GM10266 (cell line): ENCODE data around the gene MED23.
"Not testable (repeated sequence)": the region's sequence is repeated elsewhere in the genome, so short reads cannot be mapped to it uniquely, and the experiment has no call there.

Source experiments
- DNase-seq: peaks from one replicate; pipeline ENCODE4 v3.0.0; 2012; ENCODE audit errors: extremely low spot score
- TF ChIP-seq, protein P1 (sequence below): IDR thresholded peaks from 2 replicates; pipeline ENCODE4 v1.5.1; 2012; ENCODE audit warnings: mild to moderate bottlenecking, low read depth; ENCODE audit not compliant: control insufficient read depth, insufficient read depth; ENCODE audit errors: missing control alignments

Gene MED23

DNA sequence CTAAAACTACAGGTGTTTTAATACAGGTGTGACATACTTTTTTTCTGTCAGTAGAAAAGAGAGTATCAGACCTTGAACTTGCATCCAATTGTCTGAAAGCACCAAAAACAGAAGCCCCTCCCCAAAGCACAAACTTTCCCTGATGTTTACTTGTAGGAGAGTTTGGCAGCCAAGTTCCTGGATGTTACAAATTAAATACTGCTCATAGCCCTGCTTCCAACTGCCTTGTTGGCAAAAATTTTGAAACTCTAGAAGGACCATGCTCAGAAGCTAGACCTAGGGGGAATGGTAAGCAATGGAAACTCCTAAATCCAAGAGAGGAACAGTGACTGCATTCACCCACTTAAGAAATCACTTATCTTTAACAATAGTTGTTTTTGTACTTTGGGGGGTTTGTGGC lies 72.0 kb downstream of the MED23 start:
- TF ChIP-seq, protein P1, sequence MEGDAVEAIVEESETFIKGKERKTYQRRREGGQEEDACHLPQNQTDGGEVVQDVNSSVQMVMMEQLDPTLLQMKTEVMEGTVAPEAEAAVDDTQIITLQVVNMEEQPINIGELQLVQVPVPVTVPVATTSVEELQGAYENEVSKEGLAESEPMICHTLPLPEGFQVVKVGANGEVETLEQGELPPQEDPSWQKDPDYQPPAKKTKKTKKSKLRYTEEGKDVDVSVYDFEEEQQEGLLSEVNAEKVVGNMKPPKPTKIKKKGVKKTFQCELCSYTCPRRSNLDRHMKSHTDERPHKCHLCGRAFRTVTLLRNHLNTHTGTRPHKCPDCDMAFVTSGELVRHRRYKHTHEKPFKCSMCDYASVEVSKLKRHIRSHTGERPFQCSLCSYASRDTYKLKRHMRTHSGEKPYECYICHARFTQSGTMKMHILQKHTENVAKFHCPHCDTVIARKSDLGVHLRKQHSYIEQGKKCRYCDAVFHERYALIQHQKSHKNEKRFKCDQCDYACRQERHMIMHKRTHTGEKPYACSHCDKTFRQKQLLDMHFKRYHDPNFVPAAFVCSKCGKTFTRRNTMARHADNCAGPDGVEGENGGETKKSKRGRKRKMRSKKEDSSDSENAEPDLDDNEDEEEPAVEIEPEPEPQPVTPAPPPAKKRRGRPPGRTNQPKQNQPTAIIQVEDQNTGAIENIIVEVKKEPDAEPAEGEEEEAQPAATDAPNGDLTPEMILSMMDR = no peak
- no peak for DNase-seq

DNA sequence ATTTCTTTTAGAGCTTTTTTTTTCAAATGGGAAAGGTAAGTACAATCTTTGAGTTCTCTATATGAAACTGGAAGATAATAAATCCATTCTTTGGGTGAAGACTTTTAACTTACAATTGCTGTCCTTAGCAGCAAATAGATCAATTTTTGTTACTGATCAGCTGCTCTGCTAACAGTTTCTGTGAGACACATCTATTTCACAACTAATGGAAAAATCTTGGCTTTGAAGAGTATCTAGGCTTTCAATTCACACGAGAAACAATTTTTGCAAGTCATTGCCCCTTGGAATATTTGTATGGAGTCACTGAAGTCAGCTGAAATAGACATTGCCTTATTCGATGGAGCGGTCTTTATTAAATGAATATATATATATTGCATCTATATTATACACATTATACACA lies 75.5 kb downstream of the MED23 start:
- DNase-seq = no peak
- TF ChIP-seq, protein P1 = no peak

DNA sequence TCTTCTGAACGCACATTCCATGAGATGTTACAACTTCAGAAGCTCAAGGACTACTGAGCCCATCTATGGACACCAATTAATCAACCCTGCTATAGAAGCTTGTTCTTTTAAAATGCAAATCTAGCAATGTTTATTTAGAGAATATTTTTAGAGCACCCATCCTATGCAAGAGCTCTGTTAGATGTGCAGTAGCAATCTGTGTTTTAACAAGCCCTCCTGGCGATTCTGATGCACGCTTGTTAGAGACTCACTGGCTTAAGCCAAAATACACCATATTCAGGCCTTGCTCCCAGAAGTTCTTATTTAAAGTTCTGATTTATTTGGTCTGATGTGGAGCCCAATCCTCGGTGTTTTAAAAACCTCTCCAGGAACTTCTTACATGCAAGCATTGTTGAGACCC lies 76.1 kb downstream of the MED23 start:
- no peak for DNase-seq
- TF ChIP-seq, protein P1 = no peak

DNA sequence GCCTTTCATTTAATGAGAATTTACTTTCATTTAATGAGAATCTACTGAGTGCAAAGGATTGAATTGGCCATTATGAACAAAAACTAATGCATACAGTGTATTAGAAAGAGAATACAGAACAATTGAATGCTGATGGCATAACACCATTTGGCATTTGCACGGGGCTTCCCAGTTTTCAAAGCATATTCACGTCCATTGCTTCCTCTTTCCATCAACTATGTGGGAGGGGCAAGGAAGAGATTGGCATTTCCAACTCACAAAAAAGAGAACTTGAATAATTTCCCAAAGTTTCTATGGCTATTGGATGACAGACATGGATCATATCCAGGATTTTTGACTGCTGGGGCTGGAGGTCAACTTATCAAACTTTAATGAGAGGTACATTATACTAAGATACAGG lies 78.2 kb downstream of the MED23 start:
- TF ChIP-seq, protein P1 = no peak
- DNase-seq = no peak

DNA sequence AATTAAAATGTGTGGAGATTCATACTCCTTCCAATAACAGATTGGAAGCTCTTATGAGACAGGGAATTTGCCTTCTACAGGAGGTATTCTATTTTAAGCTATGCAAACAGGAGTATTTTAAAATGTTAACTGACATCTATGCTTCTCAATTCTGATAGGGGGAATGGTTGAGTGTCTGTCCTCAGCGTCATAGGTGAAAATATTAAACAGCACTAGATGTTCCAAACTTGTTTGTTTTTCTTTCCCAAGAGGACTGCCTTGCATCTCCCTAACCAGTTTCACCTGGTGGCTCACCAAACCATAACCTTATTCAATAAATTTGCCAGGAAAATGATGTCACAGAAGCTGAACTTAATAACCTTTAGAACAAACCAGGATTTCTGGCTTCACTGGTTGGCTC lies 79.6 kb downstream of the MED23 start:
- TF ChIP-seq, protein P1 = no peak
- no peak for DNase-seq

DNA sequence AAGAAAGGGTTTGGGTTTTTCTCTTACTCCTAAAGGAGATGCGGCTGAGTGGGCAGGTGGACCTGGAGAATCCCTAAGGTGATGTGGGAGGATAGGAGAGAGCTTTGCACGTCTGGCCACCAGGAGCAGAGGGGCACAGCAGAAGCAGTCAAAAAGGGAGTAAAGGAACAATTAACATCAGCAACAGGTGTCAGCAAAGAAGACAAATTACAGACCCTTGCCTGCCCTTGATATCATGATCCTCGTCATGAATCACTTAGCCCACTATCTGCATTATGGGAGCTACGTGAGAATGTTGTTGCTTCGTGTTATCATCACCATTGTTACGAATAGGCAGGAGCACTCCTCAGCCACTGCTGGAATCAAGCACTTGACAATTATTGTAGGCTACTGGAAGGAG lies 80.6 kb downstream of the MED23 start:
- no peak for DNase-seq
- TF ChIP-seq, protein P1 = no peak

DNA sequence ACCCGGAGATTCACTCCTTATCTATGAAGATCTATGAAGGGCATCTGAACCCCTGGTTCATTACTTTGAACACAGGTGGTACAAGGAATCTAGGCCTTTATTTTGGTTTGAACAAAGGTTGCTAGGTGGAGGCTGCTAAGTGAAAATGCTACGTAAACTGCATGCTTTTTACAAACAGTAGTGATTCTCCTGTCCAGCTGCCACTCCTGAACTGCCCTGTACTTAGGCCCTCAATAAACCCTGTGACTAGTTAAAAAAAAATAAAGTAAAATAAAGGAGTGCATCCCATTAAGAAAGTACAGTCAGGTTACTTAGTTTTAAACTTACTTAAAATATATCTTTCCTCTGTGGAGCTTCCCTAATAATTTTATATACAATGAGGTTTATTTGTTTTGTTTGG lies 82.7 kb downstream of the MED23 start:
- no peak for DNase-seq
- TF ChIP-seq, protein P1 = no peak

DNA sequence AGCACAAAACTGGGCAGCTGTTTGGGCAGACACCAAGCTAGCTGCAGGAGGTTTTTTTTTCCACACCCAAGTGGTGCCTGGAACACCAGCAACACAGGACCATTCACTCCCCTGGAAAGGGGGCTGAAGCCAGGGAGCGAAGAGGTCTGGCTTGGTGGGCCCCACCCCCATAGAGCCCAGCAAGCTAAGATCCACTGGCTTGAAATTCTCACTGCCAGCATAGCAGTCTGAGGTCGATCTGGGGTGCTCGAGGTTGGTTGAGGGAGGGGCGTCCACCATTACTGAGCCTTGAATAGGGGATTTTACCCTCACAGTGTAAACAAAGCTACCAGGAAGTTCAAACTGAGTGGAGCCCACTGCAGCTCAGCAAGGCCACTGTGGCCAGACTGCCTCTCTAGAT lies 89.4 kb downstream of the MED23 start:
- DNase-seq = not testable (repeated sequence)
